Hippocampal formation (tissue), 2 donors: ENCODE data around the gene TMED7.

Experiments used
- DNase-seq, 2 donors: peaks; one replicate each; lab custom pipeline; 2025; lab: John Stamatoyannopoulos, UW

Gene TMED7

GRCh38 chr5:115580941-115581340 is 44.9 kb downstream of the TMED7 start:
- DNase-seq: no peak

GRCh38 chr5:115579747-115580173 is 46.1 kb downstream of the TMED7 start:
- no peak for DNase-seq

- peak; percentile 17 to 42 for DNase-seq
Observed at GRCh38 chr5:115579216-115579615, 46.6 kb downstream of the TMED7 start.

GRCh38 chr5:115578657-115579056 is 47.2 kb downstream of the TMED7 start:
- DNase-seq: no peak

GRCh38 chr5:115577741-115578140 is 48.1 kb downstream of the TMED7 start:
- DNase-seq: no peak

- DNase-seq: no peak
Observed at GRCh38 chr5:115577329-115577728, 48.5 kb downstream of the TMED7 start.

GRCh38 chr5:115575167-115576070 is 50.4 kb downstream of the TMED7 start:
- DNase-seq: no peak

- no peak for DNase-seq
Observed at GRCh38 chr5:115573133-115573532, 52.7 kb downstream of the TMED7 start.

- DNase-seq: peak; percentile 82 to 97
Observed at GRCh38 chr5:115571441-115571878, 54.4 kb downstream of the TMED7 start.

- no peak for DNase-seq
Observed at GRCh38 chr5:115568668-115569067, 57.2 kb downstream of the TMED7 start.

- no peak for DNase-seq
Observed at GRCh38 chr5:115565233-115565632, 60.6 kb downstream of the TMED7 start.
